NCI-H2171 treated with DMSO at 0.1 percent for 48 hours (cell line): Measurements from ENCODE around the gene TSSK1B.
"Not testable (repeated sequence)": the region's sequence is repeated elsewhere in the genome, so short reads cannot be mapped to it uniquely, and the experiment has no call there.

Source experiments
- DNase-seq: peaks from one replicate; lab custom pipeline; 2025; lab: John Stamatoyannopoulos, UW

TSSK1B gene

GRCh38 chr5:113397986-113398385, 36.8 kb downstream of the TSSK1B start:
- DNase-seq, result not testable (repeated sequence)

DNA sequence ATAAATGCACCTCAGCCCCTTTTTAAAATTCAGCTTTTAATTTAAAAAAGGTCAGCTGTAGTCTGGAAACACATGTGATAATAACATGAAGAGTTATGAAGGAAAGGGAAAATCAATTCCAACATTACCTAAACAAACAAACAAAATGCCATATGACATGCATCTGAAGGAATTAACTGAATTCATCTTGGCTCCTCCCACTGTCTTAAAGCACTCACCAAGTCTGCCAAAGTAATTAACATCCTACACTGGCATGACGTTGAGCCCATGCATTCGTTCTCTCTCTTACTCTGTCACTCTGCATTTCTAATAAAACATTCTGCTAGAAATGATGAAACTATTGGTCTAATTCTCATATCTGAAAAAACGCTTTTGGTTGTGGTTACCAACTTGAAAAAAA, 37.7 kb downstream of the TSSK1B start:
- no peak for DNase-seq

DNA sequence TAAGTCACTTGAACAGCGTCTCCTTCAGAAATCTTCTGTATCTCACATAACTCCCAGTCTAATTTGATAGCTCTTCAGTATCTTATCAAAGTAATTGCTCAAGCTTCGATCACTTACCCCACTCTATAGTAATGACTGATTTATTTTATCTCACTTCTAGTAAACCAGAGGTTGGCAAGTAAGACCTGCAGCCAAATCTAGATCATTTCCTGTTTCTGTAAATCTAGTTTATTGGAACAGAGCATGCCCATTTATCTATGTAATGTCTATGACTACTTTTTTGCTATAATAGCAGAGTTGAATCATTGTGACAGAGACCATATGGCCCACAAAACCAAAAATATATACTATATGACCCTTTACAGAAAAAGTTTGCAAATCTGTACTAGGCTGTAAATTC, 40.1 kb downstream of the TSSK1B start:
- DNase-seq, result no peak

GRCh38 chr5:113390224-113390623, 44.6 kb downstream of the TSSK1B start:
- no peak for DNase-seq

DNA sequence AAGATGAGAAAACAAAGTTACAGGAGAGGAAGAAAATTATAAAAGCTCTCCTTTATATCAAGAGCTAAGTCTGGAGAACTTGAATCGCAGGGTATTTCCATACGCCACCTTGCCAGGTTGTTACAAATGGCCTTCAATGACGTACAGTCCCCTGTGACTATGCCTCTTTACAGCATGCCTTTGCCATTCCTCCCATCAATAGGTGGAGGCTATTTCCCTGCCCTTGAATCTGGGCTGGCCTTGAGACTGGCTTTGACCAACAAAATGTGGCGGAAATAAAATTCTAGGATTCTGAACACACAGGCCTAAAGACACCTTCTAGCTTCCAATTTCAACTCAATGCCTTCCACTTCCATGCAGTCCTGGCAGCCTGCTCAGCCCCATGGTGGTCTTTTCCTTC, 45.7 kb downstream of the TSSK1B start:
- DNase-seq, result no peak

DNA sequence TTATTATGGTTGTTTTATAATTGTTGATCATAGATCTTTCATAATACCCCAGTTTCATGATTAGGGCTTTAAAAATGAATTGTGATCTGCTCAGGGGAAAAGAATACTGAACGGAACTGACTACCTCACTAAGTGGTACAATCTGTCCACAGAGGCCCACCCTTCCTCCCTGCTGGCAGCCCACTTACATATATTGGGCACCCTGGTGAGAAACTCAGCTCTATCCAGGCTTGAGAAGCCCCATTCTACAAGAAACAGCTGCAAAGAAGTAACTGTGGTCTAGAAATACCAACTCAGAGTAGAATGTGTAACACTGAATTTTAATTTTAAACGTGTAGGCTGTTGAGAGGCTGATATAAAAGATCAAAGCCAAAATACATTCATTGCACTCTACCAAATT, 46.9 kb downstream of the TSSK1B start:
- no peak for DNase-seq

DNA sequence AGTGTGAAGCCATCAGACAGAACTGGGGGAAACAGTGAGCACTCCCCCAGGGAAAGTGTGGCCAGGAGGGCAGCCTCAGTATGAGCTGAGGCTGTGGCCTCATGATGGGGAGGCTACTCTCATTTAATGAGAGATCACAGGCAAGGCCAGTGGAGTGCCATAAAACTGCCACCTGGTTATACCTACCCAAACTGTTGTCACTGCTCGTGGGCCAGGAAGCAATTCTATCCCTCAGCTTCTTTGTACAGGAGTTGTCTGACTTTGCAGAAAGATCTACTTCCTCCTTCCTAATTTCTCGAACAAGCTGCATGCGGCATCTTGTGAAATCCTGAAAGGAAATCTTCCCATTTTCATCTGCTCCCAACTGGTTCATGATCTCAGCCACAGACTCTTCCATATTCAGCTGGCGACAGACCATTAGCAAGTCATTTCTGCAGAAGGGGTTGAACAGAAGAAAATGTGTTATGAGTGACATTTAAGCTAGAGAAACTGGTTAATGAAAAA, 50.0 kb downstream of the TSSK1B start:
- no peak for DNase-seq

GRCh38 chr5:113382731-113383130, 52.1 kb downstream of the TSSK1B start:
- no peak for DNase-seq
